OCI-LY1 (cell line): ENCODE results near the gene LAMA3.

Source experiments
- EZH2 ChIP-seq: fragments of 200-600 bp; sonication (generic), shearing (Covaris generic); IDR thresholded peaks from 2 replicates; pipeline ENCODE4 v1.8.0; 2017; ENCODE audit warnings: borderline replicate concordance, mixed run types, mild to moderate bottlenecking, antibody characterized with exemption, low read length, moderate library complexity, mixed read lengths
- TF ChIP-seq, protein P1 (sequence below): fragments of 200-600 bp; sonication (generic), shearing (Covaris generic); IDR thresholded peaks from 2 replicates; pipeline ENCODE4 v1.5.1; 2017; ENCODE audit warnings: mild to moderate bottlenecking, antibody characterized with exemption, low read length, moderate library complexity, mixed read lengths

DNA sequence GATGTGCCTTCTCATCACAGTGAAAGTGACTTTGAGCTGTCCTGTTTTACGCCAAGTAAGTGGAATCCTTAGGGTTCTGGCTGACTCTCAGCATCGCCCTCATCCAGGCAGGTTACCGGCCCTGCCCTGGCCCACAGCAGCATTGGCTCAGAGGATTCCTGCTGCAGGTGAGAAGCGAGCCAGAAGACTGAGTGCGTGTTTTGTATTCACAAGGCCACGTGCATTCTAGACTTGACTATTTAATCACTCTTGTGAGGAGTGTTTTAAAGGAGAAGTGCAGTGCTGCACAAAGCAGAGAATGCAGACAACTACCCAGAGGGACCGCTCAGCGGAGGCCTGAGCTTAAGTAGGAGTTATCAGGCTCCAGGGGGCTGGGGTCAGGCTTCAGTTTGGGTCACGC, 48.3 kb downstream of the LAMA3 start:
- TF ChIP-seq, protein P1, sequence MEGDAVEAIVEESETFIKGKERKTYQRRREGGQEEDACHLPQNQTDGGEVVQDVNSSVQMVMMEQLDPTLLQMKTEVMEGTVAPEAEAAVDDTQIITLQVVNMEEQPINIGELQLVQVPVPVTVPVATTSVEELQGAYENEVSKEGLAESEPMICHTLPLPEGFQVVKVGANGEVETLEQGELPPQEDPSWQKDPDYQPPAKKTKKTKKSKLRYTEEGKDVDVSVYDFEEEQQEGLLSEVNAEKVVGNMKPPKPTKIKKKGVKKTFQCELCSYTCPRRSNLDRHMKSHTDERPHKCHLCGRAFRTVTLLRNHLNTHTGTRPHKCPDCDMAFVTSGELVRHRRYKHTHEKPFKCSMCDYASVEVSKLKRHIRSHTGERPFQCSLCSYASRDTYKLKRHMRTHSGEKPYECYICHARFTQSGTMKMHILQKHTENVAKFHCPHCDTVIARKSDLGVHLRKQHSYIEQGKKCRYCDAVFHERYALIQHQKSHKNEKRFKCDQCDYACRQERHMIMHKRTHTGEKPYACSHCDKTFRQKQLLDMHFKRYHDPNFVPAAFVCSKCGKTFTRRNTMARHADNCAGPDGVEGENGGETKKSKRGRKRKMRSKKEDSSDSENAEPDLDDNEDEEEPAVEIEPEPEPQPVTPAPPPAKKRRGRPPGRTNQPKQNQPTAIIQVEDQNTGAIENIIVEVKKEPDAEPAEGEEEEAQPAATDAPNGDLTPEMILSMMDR, result no peak
- TF ChIP-seq EZH2, result no peak
